H1 (cell line): ENCODE data around the gene AAK1.

ENCODE experiments used
- CEBPB ChIP-seq: IDR thresholded peaks from 2 replicates; pipeline ENCODE4 v1.6.1; 2012; ENCODE audit warnings: low read depth, low read length
- EP300 ChIP-seq, 2 experiments: IDR thresholded peaks; 1 replicate in 1 of 2; 2 replicates in 1 of 2; pipeline ENCODE4 v1.6.1; 2011 to 2012; ENCODE audit warnings: low read depth in 2 of 2, low read length in 2 of 2, mild to moderate bottlenecking in 2 of 2, borderline replicate concordance in 1 of 2, inconsistent platforms in 1 of 2, moderate library complexity in 1 of 2
- GABPA ChIP-seq: IDR thresholded peaks from 2 replicates; pipeline ENCODE4 v1.6.1; 2011; ENCODE audit warnings: mild to moderate bottlenecking, low read length, moderate library complexity, borderline replicate concordance; ENCODE audit not compliant: insufficient read depth
- RNF2 ChIP-seq: fragments of 200-900, 300-1000 bp; sonication (generic); IDR thresholded peaks from 2 replicates; pipeline ENCODE4 v1.7.1; 2016; ENCODE audit warnings: borderline replicate concordance, low read depth, mild to moderate bottlenecking, antibody characterized with exemption, low read length; ENCODE audit not compliant: poor library complexity, severe bottlenecking; ENCODE audit errors: missing control alignments
- TF ChIP-seq, protein P1 (sequence below), 3 experiments: IDR thresholded peaks; 1 replicate in 2 of 3; 2 replicates in 1 of 3; pipeline versions ENCODE4 v1.5.1 to v1.6.1; 2011; ENCODE audit warnings: low read length in 3 of 3, mild to moderate bottlenecking in 3 of 3, inconsistent platforms in 2 of 3, low read depth in 1 of 3, moderate library complexity in 1 of 3; ENCODE audit not compliant: insufficient read depth in 1 of 3; ENCODE audit errors: control extremely low read depth in 1 of 3

DNA sequence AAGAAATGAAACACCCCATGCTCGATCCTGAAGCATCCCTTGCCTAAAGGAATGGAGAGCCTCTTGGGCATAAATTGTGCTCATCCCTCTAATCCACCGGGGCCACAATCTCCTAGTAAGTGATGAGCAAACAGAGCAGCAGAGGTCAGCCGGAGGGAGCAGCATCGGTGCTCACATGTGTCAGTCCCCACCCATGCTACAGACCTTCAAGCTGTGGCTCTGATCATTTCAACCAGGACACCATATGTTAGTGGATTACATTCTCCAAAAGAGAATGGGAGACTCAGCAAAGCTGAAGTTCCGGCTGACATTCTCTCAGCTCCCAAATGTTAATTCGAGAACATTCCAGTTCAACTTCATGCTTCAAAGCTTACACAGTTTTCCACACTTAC lies 75.6 kb downstream of the AAK1 start:
- TF ChIP-seq RNF2: no peak
- no peak for TF ChIP-seq CEBPB
- TF ChIP-seq EP300 (IDR thresholded peaks at IDR 0.05; ENCODE audit: borderline replicate concordance in 1 of 2, low read depth in 2 of 2, low read length in 2 of 2): no peak
- TF ChIP-seq, protein P1, sequence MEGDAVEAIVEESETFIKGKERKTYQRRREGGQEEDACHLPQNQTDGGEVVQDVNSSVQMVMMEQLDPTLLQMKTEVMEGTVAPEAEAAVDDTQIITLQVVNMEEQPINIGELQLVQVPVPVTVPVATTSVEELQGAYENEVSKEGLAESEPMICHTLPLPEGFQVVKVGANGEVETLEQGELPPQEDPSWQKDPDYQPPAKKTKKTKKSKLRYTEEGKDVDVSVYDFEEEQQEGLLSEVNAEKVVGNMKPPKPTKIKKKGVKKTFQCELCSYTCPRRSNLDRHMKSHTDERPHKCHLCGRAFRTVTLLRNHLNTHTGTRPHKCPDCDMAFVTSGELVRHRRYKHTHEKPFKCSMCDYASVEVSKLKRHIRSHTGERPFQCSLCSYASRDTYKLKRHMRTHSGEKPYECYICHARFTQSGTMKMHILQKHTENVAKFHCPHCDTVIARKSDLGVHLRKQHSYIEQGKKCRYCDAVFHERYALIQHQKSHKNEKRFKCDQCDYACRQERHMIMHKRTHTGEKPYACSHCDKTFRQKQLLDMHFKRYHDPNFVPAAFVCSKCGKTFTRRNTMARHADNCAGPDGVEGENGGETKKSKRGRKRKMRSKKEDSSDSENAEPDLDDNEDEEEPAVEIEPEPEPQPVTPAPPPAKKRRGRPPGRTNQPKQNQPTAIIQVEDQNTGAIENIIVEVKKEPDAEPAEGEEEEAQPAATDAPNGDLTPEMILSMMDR (IDR thresholded peaks at IDR 0.05; ENCODE audit: control extremely low read depth in 1 of 3, insufficient read depth in 1 of 3, low read depth in 1 of 3, low read length in 3 of 3): no peak
- TF ChIP-seq GABPA: no peak
